Activated CD4-positive, CD25-positive, alpha-beta regulatory T cell treated with anti-CD3 and anti-CD28 coated beads, Interleukin-2, amount 50 U/mL, for 72 hours (primary cell): Measurements from ENCODE around the gene HMCN2.

ENCODE experiments used
- DNase-seq: peaks from one replicate; pipeline ENCODE4 v3.0.0; 2021

HMCN2 gene

GRCh38 chr9:130290291-130291181 is 25.0 kb downstream of the HMCN2 start:
- no peak for DNase-seq

- DNase-seq: no peak
Observed at GRCh38 chr9:130291474-130291873, 25.9 kb downstream of the HMCN2 start.

- no peak for DNase-seq
Observed at GRCh38 chr9:130292106-130292505, 26.5 kb downstream of the HMCN2 start.

- DNase-seq: no peak
Observed at GRCh38 chr9:130294664-130295063, 29.1 kb downstream of the HMCN2 start.

- DNase-seq: no peak
Observed at GRCh38 chr9:130295431-130295830, 29.9 kb downstream of the HMCN2 start.

- DNase-seq: no peak
Observed at GRCh38 chr9:130295945-130296782, 30.6 kb downstream of the HMCN2 start.

GRCh38 chr9:130296783-130297055 is 31.2 kb downstream of the HMCN2 start:
- no peak for DNase-seq

GRCh38 chr9:130297371-130297770 is 31.8 kb downstream of the HMCN2 start:
- DNase-seq: no peak

GRCh38 chr9:130298662-130299279 is 33.2 kb downstream of the HMCN2 start:
- no peak for DNase-seq

- DNase-seq: no peak
Observed at GRCh38 chr9:130299785-130300615, 34.4 kb downstream of the HMCN2 start.

GRCh38 chr9:130300739-130301138 is 35.2 kb downstream of the HMCN2 start:
- no peak for DNase-seq

GRCh38 chr9:130301483-130302286 is 36.1 kb downstream of the HMCN2 start:
- DNase-seq: no peak

- no peak for DNase-seq
Observed at GRCh38 chr9:130302785-130303612, 37.4 kb downstream of the HMCN2 start.

GRCh38 chr9:130303613-130304055 is 38.1 kb downstream of the HMCN2 start:
- DNase-seq: no peak

GRCh38 chr9:130304116-130304515 is 38.6 kb downstream of the HMCN2 start:
- no peak for DNase-seq

- no peak for DNase-seq
Observed at GRCh38 chr9:130304643-130305042, 39.1 kb downstream of the HMCN2 start.

- DNase-seq: no peak
Observed at GRCh38 chr9:130305381-130305780, 39.8 kb downstream of the HMCN2 start.

- no peak for DNase-seq
Observed at GRCh38 chr9:130306823-130307666, 41.5 kb downstream of the HMCN2 start.

- no peak for DNase-seq
Observed at GRCh38 chr9:130307667-130307943, 42.0 kb downstream of the HMCN2 start.

GRCh38 chr9:130308081-130308571 is 42.6 kb downstream of the HMCN2 start:
- no peak for DNase-seq
